H1 (cell line): ENCODE measurements around the gene NCKAP1.

Source experiments
- ATF3 ChIP-seq: IDR thresholded peaks from 2 replicates; pipeline ENCODE4 v1.6.1; 2011; ENCODE audit warnings: low read depth, mild to moderate bottlenecking, low read length; ENCODE audit not compliant: insufficient read depth
- BCL11A ChIP-seq, 2 experiments: IDR thresholded peaks; one replicate each; pipeline ENCODE4 v1.6.1; 2011; ENCODE audit warnings: low read depth in 2 of 2, low read length in 2 of 2, mild to moderate bottlenecking in 2 of 2
- BRCA1 ChIP-seq: IDR thresholded peaks from 2 replicates; pipeline ENCODE4 v1.6.1; 2012; ENCODE audit warnings: low read depth, low read length, improper control_type of control experiment
- CTCF ChIP-seq, 3 experiments: IDR thresholded peaks; 1 replicate in 2 of 3; 2 replicates in 1 of 3; pipeline versions ENCODE4 v1.5.1 to v1.6.1; 2011; ENCODE audit warnings: low read length in 3 of 3, mild to moderate bottlenecking in 3 of 3, inconsistent platforms in 2 of 3, low read depth in 1 of 3, moderate library complexity in 1 of 3; ENCODE audit not compliant: insufficient read depth in 1 of 3; ENCODE audit errors: control extremely low read depth in 1 of 3
- EZH2 ChIP-seq: fragments of 200-600 bp; sonication (generic); IDR thresholded peaks from 2 replicates; pipeline ENCODE4 v1.7.1; 2012; ENCODE audit warnings: low read depth, mild to moderate bottlenecking, moderate library complexity, low read length, inconsistent platforms; ENCODE audit not compliant: severe bottlenecking
- KDM1A ChIP-seq: fragments of 200-600, 300-600 bp; sonication (generic); IDR thresholded peaks from 2 replicates; pipeline ENCODE4 v1.7.1; 2016; ENCODE audit warnings: mild to moderate bottlenecking, low read length, borderline replicate concordance
- POLR2A ChIP-seq, 2 experiments: IDR thresholded peaks; 1 replicate in 1 of 2; 2 replicates in 1 of 2; pipeline ENCODE4 v1.6.1; 2011; ENCODE audit warnings: low read depth in 2 of 2, low read length in 2 of 2, mild to moderate bottlenecking in 2 of 2; ENCODE audit errors: control extremely low read depth in 1 of 2
- POLR2AphosphoS5 ChIP-seq: IDR thresholded peaks from 2 replicates; pipeline ENCODE4 v1.6.1; 2011; ENCODE audit warnings: low read depth, low read length
- RFX5 ChIP-seq: IDR thresholded peaks from 2 replicates; pipeline ENCODE4 v1.6.1; 2011; ENCODE audit warnings: low read depth, low read length, improper control_type of control experiment, borderline replicate concordance
- SIN3A ChIP-seq, 2 experiments: IDR thresholded peaks in 1 of 2; conservative IDR thresholded peaks in 1 of 2; 2 replicates each; pipeline ENCODE4 v1.6.1; 2011 to 2012; ENCODE audit warnings: low read length in 2 of 2, improper control_type of control experiment in 1 of 2, low read depth in 1 of 2, mild to moderate bottlenecking in 1 of 2

- TF ChIP-seq POLR2A (IDR thresholded peaks at IDR 0.05; ENCODE audit: control extremely low read depth in 1 of 2, low read depth in 2 of 2, low read length in 2 of 2) = no peak
- no peak for TF ChIP-seq BCL11A (IDR thresholded peaks at IDR 0.05; ENCODE audit: low read depth in 2 of 2, low read length in 2 of 2)
- no peak for TF ChIP-seq CTCF (IDR thresholded peaks at IDR 0.05; ENCODE audit: control extremely low read depth in 1 of 3, insufficient read depth in 1 of 3, low read depth in 1 of 3, low read length in 3 of 3)
- no peak for TF ChIP-seq RFX5
- TF ChIP-seq KDM1A = no peak
- no peak for TF ChIP-seq SIN3A (conservative IDR thresholded peaks at IDR 0.05 in 1 of 2, IDR thresholded peaks at IDR 0.05 in 1 of 2; ENCODE audit: low read depth in 1 of 2, low read length in 2 of 2)
- TF ChIP-seq BRCA1 = no peak
- no peak for TF ChIP-seq EZH2
- TF ChIP-seq POLR2AphosphoS5 = no peak
- no peak for TF ChIP-seq ATF3
Measured at GRCh38 chr2:182860858-182861257, 177.4 kb downstream of the NCKAP1 start.
